Renal pelvis (tissue), 12 donors: ENCODE results near the gene CYP4F22. TPM values are rescaled to one million over a fixed set of nuclear protein-coding genes. Genes with fewer than 3 reads are reported as not detected.
A peak's percentile ranks its signal among the peaks of the same experiment; 100 is the strongest.
"Not testable (repeated sequence)": the region's sequence is repeated elsewhere in the genome, so short reads cannot be mapped to it uniquely, and the experiment has no call there.

ENCODE experiments used
- DNase-seq: peaks from one replicate; pipeline ENCODE4 v3.0.0-alpha.2; 2013
- long read RNA-seq, 16 experiments: transcript quantifications; one replicate each; lab custom pipeline, GENCODE V29; 2026
- polyA plus RNA-seq, 3 donors: library from polyadenylated mRNA; unstranded; fragments of 120-200 nt; gene quantifications; one replicate each; pipeline ENCODE4 v1.2.1, GENCODE V29; 2013; ENCODE audit not compliant: insufficient read length in 3 of 3

The CYP4F22 gene
- polyA plus RNA-seq = under 1 TPM; 0.12 to 0.37 (median 0.14) TPM
- long read RNA-seq, donor 1 = 0 reads
- long read RNA-seq, donor 2 = 0 reads
- long read RNA-seq, donor 3 = 0 reads
- long read RNA-seq, donor 4 = 0 reads
- long read RNA-seq, donor 5 = 0 reads
- long read RNA-seq, donor 6 = 0 reads
- long read RNA-seq, donor 7, partial matches to known transcripts = 0 of 1 reads
- long read RNA-seq, donor 7, other reads (novel, unspliced or antisense) = 0 of 1 reads
- long read RNA-seq, donor 8 = 0 reads
- long read RNA-seq, donor 9 = 0 reads
- long read RNA-seq, donor 10 = 0 reads
- long read RNA-seq, donor 11 = 0 reads
- long read RNA-seq, donor 12 = 0 reads
- long read RNA-seq, donor 13 = 0 reads
- long read RNA-seq, donor 14 = 0 reads
- long read RNA-seq, donor 15 = 0 reads
- long read RNA-seq, donor 16 = 0 reads

DNA sequence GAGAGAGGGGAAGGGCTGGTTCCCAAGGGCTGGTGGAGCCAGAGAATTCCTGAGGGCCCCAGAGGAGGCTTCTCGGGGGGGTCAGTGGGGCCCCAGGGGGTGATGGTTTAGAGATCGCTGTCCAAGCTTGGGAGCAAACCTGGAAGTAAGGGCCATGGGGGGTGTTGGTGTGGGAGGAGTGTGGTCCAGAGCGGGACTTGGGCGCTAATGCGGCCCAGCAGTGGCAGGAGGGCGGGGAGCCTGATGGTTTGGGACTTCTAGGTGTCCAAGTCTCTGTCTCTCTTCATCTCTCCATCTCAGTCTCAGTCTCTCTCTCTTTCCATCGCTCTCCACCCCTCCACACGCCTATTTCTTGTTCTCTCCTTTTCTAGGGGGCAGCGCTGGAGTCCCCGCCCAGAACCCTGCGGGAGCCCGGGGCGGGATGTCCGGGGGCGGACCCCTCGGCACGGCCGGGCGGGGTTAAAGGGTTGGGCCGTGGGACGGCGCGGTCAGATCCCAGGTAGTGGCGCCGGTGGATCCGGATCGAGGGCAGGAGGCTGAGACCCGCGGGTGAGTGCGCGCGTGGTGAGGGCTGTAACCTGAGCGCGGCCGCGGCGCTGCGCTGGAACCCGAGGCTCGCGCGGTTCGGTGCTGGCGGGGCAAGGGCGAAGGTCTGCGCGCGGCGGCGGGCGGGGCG, at the start of gene CYP4F22:
CYP4F22 (plus strand) TSS at position 491 of the 676 bp plus-strand sequence. CDS start 16,812 bp downstream, outside the sequence.
- DNase-seq = peak; percentile 4

DNA sequence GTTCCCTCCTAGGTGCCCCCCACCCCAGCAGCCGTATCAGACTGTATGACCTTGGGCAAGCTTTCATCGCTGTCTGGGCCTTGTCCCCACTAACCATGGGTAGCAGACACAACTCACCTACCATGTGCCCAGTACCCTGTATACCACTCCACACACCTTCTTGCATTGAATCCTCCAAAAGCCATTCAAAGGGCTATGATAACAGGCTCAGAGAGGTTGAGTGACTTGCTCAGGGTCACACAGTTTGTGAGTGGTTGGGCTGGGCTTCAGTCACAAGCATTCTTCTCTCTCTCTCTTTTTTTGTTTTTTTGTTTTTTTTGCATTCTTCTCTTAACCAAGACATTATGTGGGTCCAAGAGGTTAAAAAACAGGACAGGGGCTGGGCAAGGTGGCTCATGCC, 46.6 kb upstream of the CYP4F22 start:
- no peak for DNase-seq

DNA sequence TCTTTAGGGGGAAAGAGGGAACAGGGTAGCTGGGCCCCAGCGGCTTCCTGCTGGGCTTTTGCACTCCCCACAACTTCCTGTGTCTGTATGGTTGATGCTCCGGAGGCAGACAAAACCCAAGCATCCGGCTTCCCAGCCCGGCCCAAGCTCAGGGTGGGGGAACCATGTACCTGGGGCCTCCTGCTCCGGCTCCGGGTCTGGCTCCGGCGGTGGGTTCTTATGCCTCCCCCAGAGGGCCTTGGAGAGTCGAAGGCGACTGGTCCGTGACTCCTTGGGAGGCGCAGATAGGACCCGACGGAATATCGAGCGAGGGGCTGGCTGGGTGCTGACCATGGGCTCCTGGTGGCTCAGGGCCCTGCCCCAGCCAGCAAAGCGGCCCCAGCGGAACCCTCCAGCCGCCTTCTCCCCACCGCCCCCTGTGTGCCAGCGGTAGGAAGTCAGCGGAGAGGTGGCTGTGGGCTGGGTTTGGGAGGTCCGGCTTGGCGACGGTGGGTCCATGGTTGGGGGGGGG, 44.4 kb upstream of the CYP4F22 start:
- DNase-seq = no peak

DNA sequence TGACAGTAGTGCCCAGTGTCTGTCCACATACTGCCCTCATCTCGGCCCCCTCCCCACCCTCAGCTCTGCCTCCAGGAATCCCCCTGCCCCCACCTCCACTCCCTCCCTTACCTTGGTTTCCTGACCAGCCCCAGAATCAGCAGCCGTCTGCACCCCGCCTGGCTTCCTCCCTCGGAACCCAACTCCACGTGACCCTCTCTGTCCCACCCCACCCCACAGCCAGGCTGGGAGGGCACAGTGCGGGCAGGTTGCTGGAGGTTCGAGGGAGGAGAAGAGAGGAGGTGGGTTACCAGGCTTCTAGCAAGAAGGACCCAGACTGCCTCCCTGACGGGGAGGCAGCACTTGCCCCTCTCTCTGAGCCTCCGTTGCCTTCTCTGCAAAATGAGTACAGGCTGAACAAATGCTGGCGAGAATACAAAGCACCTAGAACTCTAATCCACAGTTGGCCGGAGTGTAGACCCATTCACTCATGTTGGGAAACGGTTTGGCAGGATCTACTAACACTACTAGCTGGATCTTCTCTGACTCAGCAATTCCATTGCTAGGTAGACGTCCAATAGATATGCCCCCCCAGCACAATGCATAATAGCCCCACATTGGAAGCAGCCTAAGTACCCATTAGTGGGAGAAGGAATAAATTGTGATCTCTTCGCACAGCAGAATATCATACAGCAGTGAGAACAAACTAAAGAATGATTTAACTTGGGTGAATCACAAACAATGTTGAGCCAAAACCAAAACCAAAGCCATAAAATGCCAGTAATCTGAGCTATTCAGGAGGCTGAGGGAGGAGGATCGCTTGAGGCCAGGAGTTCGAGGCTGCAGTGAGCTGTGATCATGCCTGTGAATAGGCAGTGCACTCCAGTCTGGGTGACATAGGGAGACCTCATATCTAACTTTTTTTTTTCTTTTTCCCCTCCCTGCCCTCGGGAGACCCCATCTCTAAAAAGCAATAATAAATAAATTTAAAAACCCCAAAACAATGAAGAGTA, 43.6 kb upstream of the CYP4F22 start, which contains the start of gene RASAL3:
RASAL3 (minus strand) TSS at position 151 of the 992 bp plus-strand sequence. CDS start 186 bp downstream, outside the sequence.
- no peak for DNase-seq

DNA sequence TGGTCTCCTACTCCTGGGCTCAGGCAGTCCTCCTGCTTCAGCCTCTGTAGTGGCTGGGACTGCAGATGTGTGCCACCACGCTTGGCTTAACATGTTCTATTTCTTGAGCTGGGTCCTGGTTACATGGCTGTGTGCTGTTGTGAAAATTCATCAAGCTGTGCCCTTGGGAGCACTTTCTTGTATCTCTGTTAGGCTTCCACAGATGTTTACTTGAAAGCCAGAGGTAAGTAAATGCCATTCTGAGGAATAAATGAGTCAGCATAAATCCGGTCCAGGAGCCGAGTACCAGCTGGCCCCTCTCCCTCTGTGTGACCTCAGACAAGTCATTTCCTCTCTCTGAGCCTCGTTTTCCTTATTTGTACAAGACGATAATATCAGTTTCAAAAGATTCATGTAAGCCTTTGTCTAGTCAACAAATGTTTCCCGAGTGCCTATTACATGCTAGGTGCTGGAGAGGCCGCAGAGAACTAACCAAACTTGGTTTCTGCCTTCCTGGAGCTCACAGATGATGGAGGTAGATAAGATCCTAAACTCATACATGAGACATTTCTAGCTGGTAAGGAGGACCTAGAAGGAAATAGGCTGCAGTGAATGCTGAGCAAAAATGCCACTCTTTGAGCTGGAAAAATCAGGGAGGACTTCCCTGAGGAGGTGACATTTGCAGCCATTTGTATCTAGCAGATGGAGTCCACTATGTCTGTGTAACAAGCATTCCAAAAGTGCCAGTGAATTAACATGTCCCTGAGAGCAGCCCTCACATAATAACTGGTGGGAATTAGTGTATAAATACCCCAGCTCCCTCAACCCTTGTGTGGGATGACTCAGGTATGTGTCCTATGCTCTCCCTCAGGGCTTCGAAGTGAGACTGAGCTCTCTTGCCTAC, 41.2 kb upstream of the CYP4F22 start:
- DNase-seq = no peak

DNA sequence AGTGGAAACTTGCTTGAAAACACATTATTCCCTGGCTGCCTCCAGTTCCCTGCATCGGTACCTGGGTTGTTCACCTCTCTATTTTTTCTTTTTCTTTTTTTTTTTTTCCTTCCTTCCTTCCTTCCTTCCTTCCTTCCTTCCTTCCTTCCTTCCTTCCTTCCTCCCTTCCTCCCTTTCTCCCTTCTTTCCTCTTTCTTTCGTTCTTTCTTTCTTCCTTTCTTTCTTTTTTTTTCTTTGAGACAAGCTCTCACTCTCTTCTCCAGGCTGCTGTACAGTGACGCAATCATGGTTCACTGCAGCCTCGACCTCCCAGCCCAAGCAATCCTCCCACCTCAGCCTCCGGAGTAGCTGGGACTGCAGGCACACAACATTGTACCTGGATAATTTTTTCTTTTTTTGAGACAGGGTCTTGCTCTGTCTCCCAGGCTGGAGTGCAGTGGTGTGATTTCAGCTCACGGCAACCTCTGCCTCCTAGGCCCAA, 40.6 kb upstream of the CYP4F22 start:
- DNase-seq = no peak

DNA sequence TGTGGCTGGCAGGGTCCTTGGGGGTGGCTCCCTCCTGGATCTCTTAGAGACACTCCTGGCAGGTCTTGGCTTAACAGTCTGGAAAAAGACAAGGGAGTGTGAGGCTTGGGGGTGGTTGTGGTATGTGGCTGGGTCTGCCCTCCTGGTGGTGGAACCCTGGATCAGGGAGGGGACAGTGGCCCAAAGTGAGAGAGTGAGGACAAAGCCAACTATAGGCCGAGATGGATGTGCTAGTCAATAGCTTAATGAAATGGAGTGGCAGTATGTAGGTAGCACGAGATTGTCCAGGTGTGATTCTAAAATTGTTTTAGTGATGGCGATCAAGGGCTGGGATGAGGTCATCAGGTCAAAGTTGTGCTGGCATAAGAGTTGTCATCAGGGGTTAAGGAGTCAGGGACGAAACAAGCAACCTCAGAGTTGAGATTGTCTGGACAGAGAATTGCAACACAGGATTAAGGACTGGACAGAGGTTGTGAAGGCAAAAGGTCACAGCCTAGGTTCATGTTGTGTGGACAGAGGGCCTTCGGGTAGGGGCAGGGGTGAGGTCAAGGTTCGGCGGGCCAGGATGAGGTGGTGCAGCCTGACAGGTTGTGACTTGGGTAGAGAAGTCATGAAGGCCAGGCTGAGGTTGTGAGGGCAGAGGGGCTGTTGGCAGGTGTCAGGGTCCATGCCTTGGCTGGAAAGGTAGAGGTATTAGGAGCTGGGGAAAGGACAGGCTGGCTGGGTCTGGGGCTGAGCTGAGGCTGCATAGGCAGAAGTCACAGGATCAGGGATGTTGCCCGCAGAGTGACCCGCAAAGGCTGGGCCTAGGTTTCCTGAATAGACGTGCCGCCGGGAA, 39.4 kb upstream of the CYP4F22 start:
- DNase-seq = no peak

DNA sequence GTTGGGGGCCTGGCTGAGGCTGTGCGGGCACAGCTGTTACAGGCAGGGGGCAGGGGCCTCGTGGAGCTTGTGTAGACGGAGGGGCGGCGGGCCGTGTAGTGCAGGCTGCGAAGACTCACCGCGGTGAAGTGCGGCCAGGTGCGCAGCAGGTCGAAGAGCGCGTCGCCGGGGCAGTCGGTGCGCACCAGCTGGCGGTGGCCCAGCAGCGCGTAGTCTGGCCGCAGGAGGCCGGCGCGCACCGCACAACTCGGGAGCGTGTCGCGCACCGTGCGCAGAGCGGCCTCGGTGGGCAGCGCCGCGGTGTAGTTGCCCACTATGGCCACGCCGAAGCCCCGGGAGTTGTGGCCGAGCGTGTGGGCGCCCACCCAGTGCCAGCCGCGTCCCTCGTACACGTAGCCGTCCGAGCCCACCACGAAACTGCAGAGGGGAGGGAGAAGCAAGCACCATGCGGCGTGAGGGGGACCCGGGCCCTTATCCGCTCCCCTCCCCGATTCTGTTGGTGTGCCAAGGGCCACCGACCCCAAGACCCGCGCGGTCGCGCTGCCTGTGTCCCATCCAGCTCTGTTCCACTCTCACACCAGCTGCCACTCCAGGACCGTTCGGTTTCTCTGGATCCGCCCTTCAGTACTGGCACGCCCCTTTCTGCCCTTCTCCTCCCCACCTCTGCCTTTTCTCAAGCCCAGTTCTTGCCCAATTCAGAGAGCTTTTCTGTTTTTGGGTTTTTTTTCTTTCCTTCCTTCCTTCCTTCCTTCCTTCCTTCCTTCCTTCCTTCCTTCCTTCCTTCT, 38.6 kb upstream of the CYP4F22 start:
- DNase-seq = no peak

DNA sequence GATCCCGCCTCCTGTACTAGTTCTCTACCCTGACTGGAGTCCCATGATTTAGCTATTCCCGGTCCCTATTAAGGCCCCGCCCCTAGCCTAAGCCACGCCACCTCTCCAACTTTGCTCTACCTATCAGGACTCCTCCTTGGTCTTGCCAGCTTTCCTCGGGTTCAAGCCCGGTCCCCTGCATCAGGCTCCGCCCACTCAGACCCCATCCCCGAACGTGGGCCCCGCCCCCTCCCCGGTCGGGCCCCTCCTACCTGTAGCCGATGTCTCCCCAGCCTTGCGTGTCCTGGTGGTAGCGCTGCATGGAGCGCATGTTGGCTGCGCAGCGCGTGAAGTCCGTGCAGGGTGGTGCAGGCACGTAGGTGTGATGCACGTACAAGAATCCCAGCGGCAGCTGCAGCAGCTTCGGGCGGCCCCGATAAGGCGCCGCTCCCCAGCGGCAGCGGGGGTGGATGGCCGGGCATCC, 36.7 kb upstream of the CYP4F22 start:
- DNase-seq = no peak

DNA sequence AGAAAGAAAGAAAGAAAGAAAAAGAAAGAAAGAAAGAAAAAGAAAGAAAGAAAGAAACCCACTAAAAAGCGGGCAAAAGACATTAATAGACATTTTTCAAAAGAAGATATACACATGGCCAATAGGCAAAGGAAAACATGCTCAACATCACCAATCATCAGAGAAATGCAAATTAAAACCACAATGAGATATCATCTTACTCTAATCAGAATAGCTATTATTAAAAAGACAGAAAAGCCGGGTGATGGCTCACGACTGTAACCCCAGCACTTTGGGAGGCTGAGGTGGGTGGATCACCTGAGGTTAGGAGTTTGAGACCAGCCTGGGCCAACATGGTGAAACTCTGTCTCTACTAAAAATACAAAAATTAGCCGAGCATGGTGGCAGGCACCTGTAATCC, 34.5 kb upstream of the CYP4F22 start:
- not testable (repeated sequence) for DNase-seq

DNA sequence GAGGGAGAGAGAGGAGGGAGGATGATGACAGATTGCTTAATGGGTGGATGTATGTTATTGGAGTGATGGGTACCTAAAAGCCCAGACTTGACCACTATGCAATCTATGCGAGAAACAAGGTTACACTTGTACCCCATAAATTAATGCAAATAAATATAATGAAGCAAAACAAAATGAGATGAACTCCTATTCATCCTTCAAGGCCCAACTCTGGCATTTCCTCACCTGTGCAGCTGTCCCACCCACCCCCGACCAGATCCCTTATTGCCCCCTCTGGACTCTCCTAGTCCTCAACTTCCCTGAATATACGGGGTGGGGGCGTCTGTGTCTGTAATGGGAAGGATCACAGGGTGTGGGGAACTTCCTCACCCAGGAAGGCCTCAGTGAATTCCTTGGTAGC, 33.2 kb upstream of the CYP4F22 start:
- no peak for DNase-seq

DNA sequence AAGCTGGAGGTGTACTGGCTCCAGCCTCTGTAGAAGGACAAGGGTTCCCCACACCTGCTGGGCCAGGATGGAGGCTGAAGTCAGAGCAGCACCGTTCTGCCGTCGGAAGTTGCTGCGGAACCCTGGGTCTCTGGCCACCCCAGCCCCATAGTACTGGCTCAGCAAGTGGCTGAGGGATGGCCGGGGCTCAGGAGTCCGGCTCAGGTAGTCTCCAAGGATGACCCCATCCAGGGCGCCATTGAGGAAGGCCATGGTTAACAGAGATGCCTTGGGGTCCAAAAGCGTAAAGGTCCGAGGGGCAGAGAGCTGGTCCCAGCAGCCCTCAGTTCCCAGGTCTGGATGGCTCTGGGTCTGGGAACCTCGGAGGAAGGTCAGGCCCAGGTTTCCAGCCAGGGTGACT, 32.7 kb upstream of the CYP4F22 start:
- no peak for DNase-seq

DNA sequence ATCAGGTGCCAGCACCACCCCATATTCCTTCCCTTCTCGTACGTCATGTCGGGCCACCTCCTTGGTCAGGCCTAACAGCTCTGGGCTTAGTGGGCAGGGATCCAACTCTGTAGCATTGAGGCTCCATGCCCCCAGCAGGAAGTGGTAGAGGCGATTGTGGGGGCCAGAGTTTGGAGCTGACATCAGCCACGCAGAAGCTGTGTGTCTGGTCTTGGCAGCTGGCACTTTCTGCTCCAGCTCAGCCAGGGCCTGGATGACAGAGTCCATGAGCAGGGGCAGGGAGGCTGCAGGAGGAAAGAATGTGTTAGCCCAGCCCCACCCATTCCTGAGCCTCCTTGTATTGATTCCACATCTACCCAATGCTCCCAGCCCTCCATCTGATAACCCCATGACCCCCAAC, 32.0 kb upstream of the CYP4F22 start:
- DNase-seq = no peak

DNA sequence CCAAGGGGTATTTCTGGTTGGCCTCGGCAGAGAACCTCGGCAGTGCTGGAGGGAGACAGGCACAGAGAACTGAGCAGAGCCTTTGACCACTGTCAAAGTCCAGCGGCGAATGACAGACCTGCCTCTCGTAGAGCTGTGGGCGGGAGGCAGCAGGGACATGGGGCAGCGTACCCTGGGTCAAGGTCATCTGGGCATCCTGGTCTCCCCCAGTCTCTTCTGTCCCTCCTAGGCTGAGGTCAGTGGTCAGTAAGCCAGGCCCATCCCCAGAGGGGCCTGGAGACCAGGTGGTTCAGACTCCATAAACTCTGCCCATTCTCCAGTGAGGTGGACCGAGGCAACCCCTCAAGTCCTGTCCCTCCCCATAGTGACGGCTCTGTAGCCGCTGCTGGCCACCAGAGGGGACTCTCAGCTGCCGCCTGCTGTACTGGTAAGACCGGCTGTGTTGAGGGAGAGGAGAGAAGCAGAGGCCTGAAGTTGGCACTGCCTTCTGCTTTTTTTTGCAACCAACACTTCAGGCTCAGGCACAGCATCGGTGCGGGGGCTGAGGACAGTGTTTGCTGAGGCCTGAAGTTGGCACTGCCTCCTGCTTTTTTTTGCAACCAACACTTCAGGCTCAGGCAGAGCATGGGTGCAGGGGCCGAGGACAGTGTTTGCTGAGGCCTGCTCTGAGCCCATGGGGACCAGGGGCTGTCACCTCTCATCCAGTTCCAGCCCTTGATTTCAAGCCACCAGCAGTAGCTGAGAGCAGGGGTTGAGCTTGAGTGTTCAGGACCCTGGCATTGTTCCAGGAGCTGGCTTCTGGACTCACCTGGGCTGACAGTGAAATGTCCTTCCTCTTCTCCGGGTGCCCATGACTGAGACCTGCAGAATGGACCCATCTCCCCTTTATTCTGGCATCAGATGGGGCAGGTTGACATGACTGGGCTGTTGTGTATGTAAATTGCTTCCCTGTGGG, 28.7 kb upstream of the CYP4F22 start, which contains the start of gene PGLYRP2:
PGLYRP2 (minus strand) TSS at position 111 of the 955 bp plus-strand sequence. CDS start 130 bp downstream, outside the sequence.
- DNase-seq = peak; percentile 17

DNA sequence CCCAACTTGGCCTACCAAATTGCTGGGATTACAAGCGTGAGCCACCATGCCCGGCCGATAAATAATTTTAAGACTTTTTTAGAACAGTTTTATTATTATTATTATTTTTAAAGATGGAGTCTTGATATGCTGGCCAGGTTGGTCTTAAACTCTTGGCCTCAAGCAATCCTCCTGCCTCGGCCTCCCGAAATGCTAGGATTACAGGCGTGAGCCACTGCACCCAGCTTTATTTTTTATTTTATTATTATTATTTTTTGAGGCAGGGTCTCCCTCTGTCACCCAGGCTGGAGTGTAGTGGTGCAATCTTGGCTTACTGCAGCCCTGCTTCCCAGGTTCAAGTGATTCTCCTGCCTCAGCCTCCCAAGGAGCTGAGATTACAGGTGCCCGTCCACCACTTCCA, 27.3 kb upstream of the CYP4F22 start:
- not testable (repeated sequence) for DNase-seq

DNA sequence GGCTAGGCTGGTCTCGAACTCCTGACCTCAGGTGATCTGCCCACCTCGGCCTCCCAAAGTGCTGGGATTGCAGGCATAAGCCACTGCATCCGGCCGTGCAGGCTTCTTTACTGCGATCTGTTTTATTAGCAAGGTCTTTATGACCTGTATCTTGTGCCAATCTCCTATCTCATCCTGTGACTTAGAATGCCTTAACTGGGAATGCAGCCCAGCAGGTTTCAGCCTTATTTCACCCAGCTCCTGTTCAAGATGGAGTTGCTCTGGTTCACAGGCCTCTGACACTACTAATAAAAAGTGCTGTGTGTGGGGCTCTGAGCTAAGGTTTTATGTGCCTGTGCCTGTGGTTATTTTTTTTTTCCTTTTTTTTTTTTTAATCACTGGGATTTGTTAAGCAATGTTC, 22.6 kb upstream of the CYP4F22 start:
- not testable (repeated sequence) for DNase-seq

DNA sequence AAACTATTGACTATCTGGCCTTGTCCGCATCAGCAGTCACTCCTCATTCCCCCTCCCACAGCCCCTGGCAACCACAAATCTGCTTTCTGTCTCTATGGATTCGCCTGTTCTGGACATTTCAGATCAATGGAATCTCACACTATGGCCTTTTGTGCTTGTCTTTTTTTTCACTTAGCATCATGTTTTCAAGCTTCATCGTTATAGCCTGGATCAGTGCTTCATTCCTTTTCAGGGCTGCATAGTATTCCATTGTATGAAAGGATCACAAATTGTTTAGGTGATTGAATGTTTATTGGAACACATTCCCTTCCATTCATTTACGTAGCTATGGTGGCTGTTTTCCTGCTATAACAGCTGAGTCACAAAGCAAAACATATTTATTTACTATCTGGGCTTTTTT, 21.3 kb upstream of the CYP4F22 start:
- no peak for DNase-seq
